ENCODE measurements around the gene RCSD1. TPM values are rescaled to one million over a fixed set of nuclear protein-coding genes. Genes with fewer than 3 reads are reported as not detected.

RCSD1 gene
- total RNA-seq, 2 experiments from 2014 or later = 42.3 to 44.6 TPM

DNA sequence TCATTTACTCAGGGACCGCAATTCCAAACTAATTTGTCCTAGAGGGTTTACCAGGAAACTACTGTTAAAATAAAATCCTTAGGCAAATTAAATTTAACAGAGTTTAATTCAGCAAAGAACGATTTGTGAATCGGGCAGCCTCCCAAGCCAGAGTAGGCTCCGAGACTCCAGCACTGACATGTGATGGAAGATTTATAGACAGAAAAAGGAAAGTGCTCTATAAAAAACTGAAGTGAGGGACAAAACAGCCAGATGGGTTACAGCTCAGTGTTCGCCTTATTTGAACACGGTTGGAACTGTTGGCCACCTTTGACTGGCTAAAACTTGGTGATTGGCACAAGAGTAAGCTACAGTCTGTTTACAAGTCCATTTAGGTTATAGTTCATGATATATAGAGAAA, 35.2 kb upstream of the RCSD1 start:
- Mint-ChIP-seq H3K9me3 (no peaks in the 10 kb centered on the region), H3K4me3 (no peak overlapping the region), H3K4me1 (ENCODE audit: low read depth) (peaks cover 1% of the 10 kb centered on the region), H3K36me3 (ENCODE audit: low read depth) (no peaks in the 10 kb centered on the region), H3K27me3 (no peaks in the 10 kb centered on the region), H3K27ac (no peak overlapping the region)
- intact Hi-C loops (cut with DNase I, micrococcal nuclease) = loop anchor here in 1 of 2 experiments (5.0 kb wide), 1 partner anchor 487 kb away; no protein-coding TSS in a partner anchor
- ChIA-PET CTCF (interaction anchor here (0.8 to 2.1 kb wide), 2 partner anchors 42 to 93 kb away, joined by 4 to 7 read pairs; no protein-coding TSS in a partner anchor), POLR2A (no interaction called here)
- TF ChIP-seq, protein P1, sequence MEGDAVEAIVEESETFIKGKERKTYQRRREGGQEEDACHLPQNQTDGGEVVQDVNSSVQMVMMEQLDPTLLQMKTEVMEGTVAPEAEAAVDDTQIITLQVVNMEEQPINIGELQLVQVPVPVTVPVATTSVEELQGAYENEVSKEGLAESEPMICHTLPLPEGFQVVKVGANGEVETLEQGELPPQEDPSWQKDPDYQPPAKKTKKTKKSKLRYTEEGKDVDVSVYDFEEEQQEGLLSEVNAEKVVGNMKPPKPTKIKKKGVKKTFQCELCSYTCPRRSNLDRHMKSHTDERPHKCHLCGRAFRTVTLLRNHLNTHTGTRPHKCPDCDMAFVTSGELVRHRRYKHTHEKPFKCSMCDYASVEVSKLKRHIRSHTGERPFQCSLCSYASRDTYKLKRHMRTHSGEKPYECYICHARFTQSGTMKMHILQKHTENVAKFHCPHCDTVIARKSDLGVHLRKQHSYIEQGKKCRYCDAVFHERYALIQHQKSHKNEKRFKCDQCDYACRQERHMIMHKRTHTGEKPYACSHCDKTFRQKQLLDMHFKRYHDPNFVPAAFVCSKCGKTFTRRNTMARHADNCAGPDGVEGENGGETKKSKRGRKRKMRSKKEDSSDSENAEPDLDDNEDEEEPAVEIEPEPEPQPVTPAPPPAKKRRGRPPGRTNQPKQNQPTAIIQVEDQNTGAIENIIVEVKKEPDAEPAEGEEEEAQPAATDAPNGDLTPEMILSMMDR (IDR thresholded peaks at IDR 0.05) = no peak
- Histone ChIP-seq H3K4me3 (ENCODE audit: low read length) (no peak overlapping the region), H3K9me3 (ENCODE audit: control insufficient read depth in 1 of 2, insufficient read depth in 1 of 2, low read length in 2 of 2) (no peaks in the 10 kb centered on the region), H3K27me3 (ENCODE audit: control insufficient read depth in 1 of 2, insufficient read depth in 2 of 2, low read length in 2 of 2) (no peaks in the 10 kb centered on the region), H3K36me3 (ENCODE audit: insufficient read depth, low read length) (no peaks in the 10 kb centered on the region), H3K27ac (ENCODE audit: low read depth in 1 of 2, low read length in 2 of 2) (no peak overlapping the region), H3K4me1 (ENCODE audit: insufficient read depth, low read length) (no peaks in the 10 kb centered on the region)
- ATAC-seq (ENCODE audit: poor library complexity) (no peak), DNase-seq (no peak)

DNA sequence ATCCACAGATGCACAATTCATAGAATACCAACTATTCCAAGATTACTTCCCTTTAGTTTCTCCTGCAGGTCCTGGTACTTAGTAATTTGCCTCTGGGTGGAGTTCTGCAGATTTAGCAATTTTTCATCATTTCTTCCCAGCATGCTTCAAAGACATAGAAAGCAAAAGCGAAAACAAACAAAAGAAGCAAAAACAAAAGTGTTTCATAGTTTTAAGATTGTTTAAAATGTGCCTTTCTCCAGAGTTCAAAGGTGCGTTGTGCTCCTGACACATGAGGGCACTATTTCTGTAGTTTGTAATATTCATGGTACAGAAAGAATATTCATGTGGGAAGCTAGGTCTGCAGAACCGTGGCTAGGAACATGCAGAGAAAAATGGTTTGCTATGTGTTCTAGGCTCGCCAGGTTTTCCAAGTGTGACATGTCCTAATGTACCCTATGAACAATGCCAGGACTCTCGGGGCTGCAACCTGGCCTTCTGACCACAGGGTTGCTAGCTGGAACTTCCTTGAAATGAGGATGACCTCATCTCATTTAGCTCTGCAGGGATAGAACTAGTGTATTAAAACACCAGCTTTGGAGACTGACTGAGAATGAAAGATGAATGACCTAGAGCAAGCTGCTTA, 30.0 kb upstream of the RCSD1 start:
- TF ChIP-seq, protein P1 (IDR thresholded peaks at IDR 0.05) = peak; percentile 93
- POLR2A ChIA-PET = interaction anchor here (0.8 to 5.8 kb wide), 12 partner anchors 15 to 115 kb away, joined by 3 to 116 read pairs (median 8); partner anchors contain the start of gene RCSD1
- no peak overlapping the region for H3K27ac ChIP-seq (ENCODE audit: low read depth in 1 of 2, low read length in 2 of 2)

DNA sequence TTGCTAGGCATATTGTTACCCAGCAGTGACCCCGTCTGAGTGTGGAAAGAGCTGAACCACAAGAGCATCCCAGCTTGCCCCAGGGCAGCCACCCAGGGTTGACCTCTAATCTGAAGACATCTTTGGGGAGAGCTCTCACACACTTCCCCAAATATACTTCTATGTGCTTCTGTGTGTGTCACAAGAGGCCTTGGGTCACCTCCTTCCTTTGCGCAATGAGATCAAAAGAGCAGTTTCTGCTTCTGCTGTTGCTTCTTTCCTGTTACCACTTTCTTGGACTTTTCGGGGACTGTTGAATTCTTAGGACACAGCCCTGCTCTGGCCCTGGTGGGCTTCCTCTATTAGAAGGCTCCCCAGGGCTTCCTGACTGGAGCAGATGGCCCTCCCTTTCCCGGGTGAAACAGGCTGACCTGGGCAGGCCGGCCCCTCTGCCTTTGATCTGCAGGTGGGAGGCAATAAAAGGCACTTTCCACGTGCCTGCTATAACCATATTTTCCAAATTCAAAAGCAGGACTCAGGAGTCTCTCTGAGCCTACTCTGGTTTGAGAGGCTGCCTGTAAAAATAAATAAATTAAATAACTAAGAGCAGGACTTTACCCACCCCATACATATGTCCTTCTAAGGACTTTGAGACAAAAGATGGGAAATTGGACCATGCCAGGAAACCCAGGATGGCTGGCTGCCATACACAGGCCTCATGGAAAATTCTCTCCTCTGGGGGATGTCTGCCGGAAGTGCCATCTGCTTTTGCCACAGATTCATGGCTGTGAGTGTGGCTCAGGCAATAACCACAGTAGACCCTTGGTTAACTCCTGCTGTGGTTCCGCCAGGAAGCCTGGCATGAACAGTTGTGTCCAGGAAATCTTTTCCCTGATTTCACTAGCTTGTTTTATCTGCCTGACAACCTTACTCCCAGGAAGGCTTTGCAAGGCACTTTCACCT, 28.3 kb upstream of the RCSD1 start:
- peaks cover 35% of the 10 kb centered on the region for H3K4me1 ChIP-seq (ENCODE audit: insufficient read depth, low read length)
- H3K9me3 Mint-ChIP-seq = no peaks in the 10 kb centered on the region
- POLR2A ChIA-PET = interaction anchor here (0.9 to 5.8 kb wide), 10 partner anchors 13 to 113 kb away, joined by 3 to 116 read pairs (median 18); partner anchors contain the start of gene RCSD1
- no peaks in the 10 kb centered on the region for H3K36me3 ChIP-seq (ENCODE audit: insufficient read depth, low read length)
- DNase-seq = peak in 6 of 14 experiments; percentile 1 to 70 (median 44)
- intact Hi-C loops (cut with DNase I, micrococcal nuclease) = loop anchor here in 1 of 2 experiments (1.0 to 2.0 kb wide), 2 partner anchors 29 to 86 kb away; partner anchors contain the start of gene RCSD1
- CTCF ChIA-PET = interaction anchor here (1.5 to 5.1 kb wide), 3 partner anchors 16 to 86 kb away, joined by 4 to 76 read pairs (median 63); no protein-coding TSS in a partner anchor
- H3K4me3 Mint-ChIP-seq = peak overlapping the region; percentile 18
- no peaks in the 10 kb centered on the region for H3K27me3 Mint-ChIP-seq
- ATAC-seq (ENCODE audit: poor library complexity) = peak; percentile 32
- peaks cover 38% of the 10 kb centered on the region for H3K4me1 Mint-ChIP-seq (ENCODE audit: low read depth)
- no peak overlapping the region for H3K27ac Mint-ChIP-seq
- H3K9me3 ChIP-seq (ENCODE audit: control insufficient read depth in 1 of 2, insufficient read depth in 1 of 2, low read length in 2 of 2) = peaks cover 2 to 7% of the 10 kb centered on the region in 2 experiments
- H3K36me3 Mint-ChIP-seq (ENCODE audit: low read depth) = peaks cover under 1% of the 10 kb centered on the region
- H3K27ac ChIP-seq (ENCODE audit: low read depth in 1 of 2, low read length in 2 of 2) = no peak overlapping the region
- TF ChIP-seq, protein P1 (IDR thresholded peaks at IDR 0.05) = no peak
- no peak overlapping the region for H3K4me3 ChIP-seq (ENCODE audit: low read length)
- H3K27me3 ChIP-seq (ENCODE audit: control insufficient read depth in 1 of 2, insufficient read depth in 2 of 2, low read length in 2 of 2) = no peaks in the 10 kb centered on the region

More for the DNA sequence above, 30.0 kb upstream of the RCSD1 start:
- no peaks in the 10 kb centered on the region for H3K36me3 ChIP-seq (ENCODE audit: insufficient read depth, low read length)
- intact Hi-C loops (cut with DNase I, micrococcal nuclease) = loop anchor here (1.0 to 5.0 kb wide), 4 partner anchors 37 to 482 kb away; no protein-coding TSS in a partner anchor
- no peaks in the 10 kb centered on the region for H3K9me3 ChIP-seq (ENCODE audit: control insufficient read depth in 1 of 2, insufficient read depth in 1 of 2, low read length in 2 of 2)
- peaks cover 35% of the 10 kb centered on the region for H3K4me1 ChIP-seq (ENCODE audit: insufficient read depth, low read length)
- DNase-seq (peak in 10 of 14 experiments; percentile 11 to 80 (median 30)), ATAC-seq (ENCODE audit: poor library complexity) (peak; percentile 89)
- CTCF ChIA-PET = interaction anchor here (0.6 to 5.1 kb wide), 22 partner anchors 11 to 482 kb away, joined by 3 to 76 read pairs (median 3); partner anchors contain the start of gene CREG1
- Mint-ChIP-seq H3K36me3 (ENCODE audit: low read depth) (no peaks in the 10 kb centered on the region), H3K4me3 (peak overlapping the region; percentile 39), H3K4me1 (ENCODE audit: low read depth) (peaks cover 38% of the 10 kb centered on the region), H3K27ac (no peak overlapping the region), H3K9me3 (no peaks in the 10 kb centered on the region), H3K27me3 (no peaks in the 10 kb centered on the region)
- H3K4me3 ChIP-seq (ENCODE audit: low read length) = no peak overlapping the region
- H3K27me3 ChIP-seq (ENCODE audit: control insufficient read depth in 1 of 2, insufficient read depth in 2 of 2, low read length in 2 of 2) = no peaks in the 10 kb centered on the region

All from CD4-positive, alpha-beta T cell (primary cell).